PC-9 (cell line): ENCODE results near the gene TMEM106A. TPM values are rescaled to one million over a fixed set of nuclear protein-coding genes. Genes with fewer than 3 reads are reported as not detected.
A peak's percentile ranks its signal among the peaks of the same experiment; 100 is the strongest.
"Not testable (repeated sequence)": the region's sequence is repeated elsewhere in the genome, so short reads cannot be mapped to it uniquely, and the experiment has no call there.

Source experiments
- Bru-seq: library from RNA; stranded (reverse); fragments of 400-500 nt; gene quantifications from one replicate; lab custom pipeline; 2021; lab: Mats Ljungman, UMichigan
- BruChase-seq, 2 experiments: library from RNA; stranded (reverse); fragments of 400-500 nt; gene quantifications; one replicate each; lab custom pipeline; 2021; lab: Mats Ljungman, UMichigan
- BruUV-seq: library from RNA; stranded (reverse); fragments of 400-500 nt; replicated peaks from 2 replicates; lab custom pipeline; 2021; lab: Mats Ljungman, UMichigan
- CTCF ChIA-PET: fragments of 300-600 bp; sonication (Branson Sonifier 250); formaldehyde crosslinking; loops from one replicate; lab custom pipeline; 2022; ENCODE audit warnings: antibody characterized with exemption; lab: Charles Lee
- POLR2A ChIA-PET: fragments of 300-600 bp; sonication (Branson Sonifier 250); formaldehyde crosslinking; loops from one replicate; lab custom pipeline; 2022; ENCODE audit warnings: antibody characterized with exemption; ENCODE audit not compliant: unreplicated experiment; lab: Charles Lee
- DNase-seq, 2 experiments: peaks; one replicate each; pipeline versions ENCODE4 v3.0.0 to v3.0.0-alpha.2; 2015 to 2022; ENCODE audit warnings: mixed read lengths in 1 of 2
- H2AFZ ChIP-seq: fragments of 200-600 bp; sonication (generic); 2 replicates; pipeline ENCODE4 v1.8.1; 2017; ENCODE audit warnings: antibody characterized with exemption
- H3F3A ChIP-seq: fragments of 200-600 bp; sonication (generic); 2 replicates; pipeline ENCODE4 v1.8.1; 2017; ENCODE audit warnings: antibody characterized with exemption, mild to moderate bottlenecking, low read depth; ENCODE audit not compliant: insufficient read depth
- H3K27ac ChIP-seq: fragments of 200-600 bp; sonication (generic); 2 replicates; pipeline ENCODE4 v1.6.1; 2016; ENCODE audit warnings: mixed run types
- H3K27me3 ChIP-seq: fragments of 200-600 bp; sonication (generic); 2 replicates; pipeline ENCODE4 v1.6.1; 2016; ENCODE audit warnings: low read depth, mixed run types; ENCODE audit not compliant: insufficient read depth
- H3K36me3 ChIP-seq: fragments of 200-600 bp; sonication (generic); 2 replicates; pipeline ENCODE4 v1.6.1; 2016; ENCODE audit warnings: low read depth, mixed run types
- H3K4me1 ChIP-seq: fragments of 200-600 bp; sonication (generic); replicated peaks from 2 replicates; pipeline ENCODE4 v1.6.1; 2016; ENCODE audit warnings: mixed run types; ENCODE audit not compliant: insufficient read depth
- H3K4me2 ChIP-seq: fragments of 200-600 bp; sonication (generic); 2 replicates; pipeline ENCODE4 v1.6.1; 2017; ENCODE audit warnings: mixed run types
- H3K4me3 ChIP-seq: fragments of 200-600 bp; sonication (generic); 2 replicates; pipeline ENCODE4 v1.6.1; 2016; ENCODE audit warnings: mixed run types
- H3K79me2 ChIP-seq: fragments of 200-600 bp; sonication (generic); 2 replicates; pipeline ENCODE4 v1.6.1; 2017; ENCODE audit warnings: low read depth, mixed run types
- H3K9me2 ChIP-seq: fragments of 200-600 bp; sonication (generic); 2 replicates; pipeline ENCODE4 v1.8.1; 2017; ENCODE audit warnings: mild to moderate bottlenecking; ENCODE audit not compliant: insufficient read depth
- H3K9me3 ChIP-seq: fragments of 200-600 bp; sonication (generic); 2 replicates; pipeline ENCODE4 v1.8.1; 2016; ENCODE audit warnings: low read depth; ENCODE audit not compliant: insufficient read depth
- H4K20me1 ChIP-seq: fragments of 200-600 bp; sonication (generic); 2 replicates; pipeline ENCODE4 v1.8.1; 2017; ENCODE audit not compliant: insufficient read depth
- EZH2 ChIP-seq: fragments of 200-600 bp; sonication (generic); IDR thresholded peaks from 2 replicates; pipeline ENCODE4 v1.8.0; 2017; ENCODE audit warnings: antibody characterized with exemption, low read depth
- intact Hi-C: fragments of 100-400 bp; cut with micrococcal nuclease; formaldehyde crosslinking; loops from one replicate; pipeline ENCODE4 v1.10.0; 2022; ENCODE audit not compliant: unreplicated experiment
- long read RNA-seq: library from polyadenylated mRNA; stranded (forward); transcript quantifications from one replicate; pipeline ENCODE4 v2.0.0, GENCODE V29; 2022
- total RNA-seq: library from RNA; stranded (reverse); gene quantifications from 2 replicates; pipeline ENCODE4 v1.2.3, GENCODE V29; 2021
- TF ChIP-seq, protein P1 (sequence below): fragments of 200-600 bp; sonication (generic); conservative IDR thresholded peaks from 2 replicates; pipeline ENCODE4 v1.6.1; 2017; ENCODE audit warnings: mixed run types, antibody characterized with exemption, mild to moderate bottlenecking, moderate library complexity

TMEM106A gene, protein sequence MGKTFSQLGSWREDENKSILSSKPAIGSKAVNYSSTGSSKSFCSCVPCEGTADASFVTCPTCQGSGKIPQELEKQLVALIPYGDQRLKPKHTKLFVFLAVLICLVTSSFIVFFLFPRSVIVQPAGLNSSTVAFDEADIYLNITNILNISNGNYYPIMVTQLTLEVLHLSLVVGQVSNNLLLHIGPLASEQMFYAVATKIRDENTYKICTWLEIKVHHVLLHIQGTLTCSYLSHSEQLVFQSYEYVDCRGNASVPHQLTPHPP
- total RNA-seq (8.3 and 8.6 TPM in 2 replicates), Bru-seq, nascent RNA (percentile 64 among the genes with signal in this experiment), BruChase-seq, experiment 1, labeled RNA remaining after a 2-hour chase (percentile 63 among the genes with signal in this experiment), BruChase-seq, experiment 2, labeled RNA remaining after a 6-hour chase (percentile 57 among the genes with signal in this experiment)
- long read RNA-seq, partial matches to known transcripts = 1 of 10 reads
- long read RNA-seq, other reads (novel, unspliced or antisense) = 6 of 10 reads

DNA sequence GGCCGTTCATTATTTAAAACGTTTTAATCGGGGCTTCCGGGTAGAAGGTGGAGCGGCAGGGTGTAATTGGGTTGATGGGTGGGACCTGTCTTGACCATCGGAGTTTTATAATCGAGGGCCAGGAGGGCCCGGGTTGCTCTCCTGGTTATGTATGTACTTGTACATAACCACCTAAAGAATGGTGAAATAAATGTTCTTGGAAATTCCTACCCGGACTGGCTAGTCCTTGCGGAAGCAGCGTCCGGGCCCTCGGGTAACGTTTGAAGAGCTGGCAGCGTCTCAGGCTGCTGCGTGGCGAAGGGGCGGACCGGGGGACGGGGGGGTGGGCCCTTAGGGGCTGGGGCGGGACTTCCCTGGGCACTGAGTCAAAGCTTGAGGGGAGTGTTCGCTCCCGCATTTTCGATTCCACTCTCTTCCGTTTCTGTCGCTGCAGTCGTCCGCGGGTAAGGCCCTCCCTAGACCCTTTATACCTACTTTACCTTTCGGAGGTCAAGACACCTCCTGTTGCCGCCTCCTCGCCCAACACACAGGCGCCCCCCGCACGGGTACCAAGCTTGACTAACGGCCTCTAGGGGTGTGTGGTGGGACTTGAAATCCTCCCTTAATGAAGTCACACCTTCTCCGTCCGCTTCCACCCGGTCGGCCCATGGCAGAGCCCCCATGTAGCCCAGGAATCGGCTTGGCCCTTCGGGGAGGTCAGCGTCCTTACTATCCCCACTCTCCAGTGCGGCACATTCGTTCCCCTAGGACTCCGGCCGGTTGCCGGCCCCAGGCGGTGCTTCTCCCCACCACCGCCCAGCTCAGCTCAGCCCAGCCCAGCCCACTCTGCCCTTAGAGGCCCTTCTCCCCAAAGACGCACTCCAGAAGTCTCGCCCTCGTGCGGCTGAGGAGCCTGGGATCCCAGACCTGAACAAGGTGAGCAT is at the start of gene TMEM106A:
TMEM106A (plus strand) TSS at position 396 of the 923 bp plus-strand sequence. CDS start 1,167 bp downstream, outside the sequence.
- no peaks in the 10 kb centered on the region for H3K9me3 ChIP-seq
- no peaks in the 10 kb centered on the region for H3K79me2 ChIP-seq
- H3F3A ChIP-seq = peaks cover 31% of the 10 kb centered on the region
- peak; percentile 71 to 83 for DNase-seq
- H3K4me1 ChIP-seq = peaks cover 16% of the 10 kb centered on the region
- no peaks in the 10 kb centered on the region for H3K27me3 ChIP-seq
- intact Hi-C loops = no loop called here
- POLR2A ChIA-PET = interaction anchor here (0.6 to 2.1 kb wide), 6 partner anchors 13 to 176 kb away, joined by 4 to 14 read pairs (median 6); no protein-coding TSS in a partner anchor
- H3K9me2 ChIP-seq = no peaks in the 10 kb centered on the region
- TF ChIP-seq, protein P1, sequence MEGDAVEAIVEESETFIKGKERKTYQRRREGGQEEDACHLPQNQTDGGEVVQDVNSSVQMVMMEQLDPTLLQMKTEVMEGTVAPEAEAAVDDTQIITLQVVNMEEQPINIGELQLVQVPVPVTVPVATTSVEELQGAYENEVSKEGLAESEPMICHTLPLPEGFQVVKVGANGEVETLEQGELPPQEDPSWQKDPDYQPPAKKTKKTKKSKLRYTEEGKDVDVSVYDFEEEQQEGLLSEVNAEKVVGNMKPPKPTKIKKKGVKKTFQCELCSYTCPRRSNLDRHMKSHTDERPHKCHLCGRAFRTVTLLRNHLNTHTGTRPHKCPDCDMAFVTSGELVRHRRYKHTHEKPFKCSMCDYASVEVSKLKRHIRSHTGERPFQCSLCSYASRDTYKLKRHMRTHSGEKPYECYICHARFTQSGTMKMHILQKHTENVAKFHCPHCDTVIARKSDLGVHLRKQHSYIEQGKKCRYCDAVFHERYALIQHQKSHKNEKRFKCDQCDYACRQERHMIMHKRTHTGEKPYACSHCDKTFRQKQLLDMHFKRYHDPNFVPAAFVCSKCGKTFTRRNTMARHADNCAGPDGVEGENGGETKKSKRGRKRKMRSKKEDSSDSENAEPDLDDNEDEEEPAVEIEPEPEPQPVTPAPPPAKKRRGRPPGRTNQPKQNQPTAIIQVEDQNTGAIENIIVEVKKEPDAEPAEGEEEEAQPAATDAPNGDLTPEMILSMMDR = peak; percentile 49
- no peak for TF ChIP-seq EZH2
- H3K27ac ChIP-seq = peak within 1 kb of the TSS; percentile 60
- H3K36me3 ChIP-seq = peaks cover 15% of the 10 kb centered on the region; the same call in 1 of the 2 replicates
- TSS peak; percentile 77 for BruUV-seq
- peak within 1 kb of the TSS; percentile 86 for H3K4me2 ChIP-seq
- peak within 1 kb of the TSS; percentile 70 for H3K4me3 ChIP-seq
- no peaks in the 10 kb centered on the region for H4K20me1 ChIP-seq
- H2AFZ ChIP-seq = peak within 1 kb of the TSS; percentile 90
- CTCF ChIA-PET = interaction anchor here (1.2 kb wide), 1 partner anchor 104 kb away, joined by 4 read pairs; no protein-coding TSS in a partner anchor

DNA sequence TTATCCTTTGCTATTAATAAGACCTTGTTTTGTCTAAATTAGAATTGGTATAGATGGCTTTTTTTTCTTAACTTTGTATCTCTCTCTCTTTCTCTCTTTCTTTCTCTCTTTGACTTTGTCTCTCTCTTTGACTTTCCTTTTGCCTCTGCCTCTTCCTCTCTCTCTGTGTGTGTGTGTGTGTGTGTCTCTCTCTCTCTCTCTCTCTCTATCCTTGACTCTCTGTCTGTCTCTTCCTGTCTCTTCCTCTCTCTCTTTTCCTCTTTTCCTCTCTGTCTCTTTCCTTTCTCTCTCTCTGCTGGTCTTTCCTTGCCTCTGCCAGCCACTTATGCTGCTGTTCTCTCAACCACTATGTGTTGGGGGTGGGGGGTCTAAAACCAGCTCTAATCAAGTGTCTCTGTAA is 45.7 kb upstream of the TMEM106A start:
- DNase-seq, H3K4me3 ChIP-seq, BruUV-seq, POLR2A ChIA-PET, intact Hi-C loops, H4K20me1 ChIP-seq, H3K4me1 ChIP-seq, H3K27me3 ChIP-seq, H2AFZ ChIP-seq, H3K36me3 ChIP-seq, CTCF ChIA-PET, H3K9me3 ChIP-seq, H3K4me2 ChIP-seq, H3K27ac ChIP-seq, H3K9me2 ChIP-seq: not testable (repeated sequence)
- Histone ChIP-seq H3K79me2 (peaks cover 26% of the 10 kb centered on the region), H3F3A (peaks cover 17% of the 10 kb centered on the region)

DNA sequence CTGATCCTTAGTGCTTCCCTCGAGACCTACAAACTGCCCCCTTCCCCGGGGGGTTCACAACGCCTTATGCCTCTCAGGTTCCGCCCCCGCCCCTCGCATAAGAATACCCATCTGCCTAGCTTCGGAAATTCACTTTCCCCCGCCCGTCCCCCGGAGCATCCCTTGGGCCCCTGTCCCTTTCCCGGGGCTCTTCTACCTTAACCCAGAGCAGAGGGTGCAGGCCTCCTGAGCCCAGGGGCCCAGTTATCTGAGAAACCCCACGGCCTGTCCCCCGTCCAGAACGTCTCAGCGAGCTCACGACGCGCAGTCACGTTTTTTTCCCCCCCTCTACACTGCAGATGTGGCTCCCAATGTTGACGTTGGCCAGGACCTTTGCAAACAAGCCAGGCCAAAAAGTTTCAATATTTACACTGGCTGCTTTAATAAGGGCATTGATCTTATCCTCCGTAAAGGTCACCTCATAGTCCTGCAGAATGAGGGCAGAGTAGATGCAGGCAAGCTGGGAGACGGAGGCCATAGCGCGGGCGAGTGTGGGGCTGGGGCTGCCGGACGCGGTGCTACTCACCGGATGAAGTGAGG is 42.0 kb upstream of the TMEM106A start:
- peak overlapping the region; percentile 71 for H3K4me3 ChIP-seq
- intact Hi-C loops = loop anchor here (2.0 kb wide), 1 partner anchor 149 kb away; no protein-coding TSS in a partner anchor
- CTCF ChIA-PET = no interaction called here

More for the DNA sequence above, 42.0 kb upstream of the TMEM106A start:
- Histone ChIP-seq H3K36me3 (peaks cover 3% of the 10 kb centered on the region; the same call in 1 of the 2 replicates), H3K4me1 (peaks cover 14% of the 10 kb centered on the region), H2AFZ (peak overlapping the region; percentile 92), H3F3A (peaks cover 38% of the 10 kb centered on the region), H3K27me3 (no peaks in the 10 kb centered on the region), H3K9me3 (no peaks in the 10 kb centered on the region), H4K20me1 (peaks cover 9% of the 10 kb centered on the region), H3K27ac (peak overlapping the region; percentile 95), H3K79me2 (peaks cover 53% of the 10 kb centered on the region), H3K9me2 (no peaks in the 10 kb centered on the region), H3K4me2 (peak overlapping the region; percentile 90)
- peak; percentile 10 to 63 for DNase-seq
- no TSS peak for BruUV-seq
- POLR2A ChIA-PET = interaction anchor here (0.7 to 1.0 kb wide), 3 partner anchors 44 to 206 kb away, joined by 3 to 10 read pairs (median 3); partner anchors contain the start of gene BRCA1
- TF ChIP-seq, protein P1 = no peak
- no peak for TF ChIP-seq EZH2
